ENCODE data around the gene PCDHGC4.

PCDHGC4 gene

GRCh38 chr5:141475625-141476131, 9.2 kb upstream of the PCDHGC4 start, which contains the start of gene PCDHGC3:
Gene PCDHGC3 (plus strand): TSS chr5:141475966. CDS start chr5:141476117, 151 bp downstream.
- DNase-seq (ENCODE audit: low read depth, low spot score): peak; percentile 97
- H3K4me3 ChIP-seq (ENCODE audit: low read depth, low read length): peak within 1 kb of the TSS; percentile 61
- peak; percentile 43 for TF ChIP-seq CTCF (IDR thresholded peaks at IDR 0.05; ENCODE audit: low read depth, low read length)
- in situ Hi-C loops (cut with HindIII; ENCODE audit: low sequenced_read_pairs): no loop called here

GRCh38 chr5:141476132-141476911, 8.5 kb upstream of the PCDHGC4 start:
- DNase-seq (ENCODE audit: low read depth, low spot score): peak; percentile 85
- in situ Hi-C loops (cut with HindIII; ENCODE audit: low sequenced_read_pairs): no loop called here
- peak overlapping the region; percentile 61 for H3K4me3 ChIP-seq (ENCODE audit: low read depth, low read length)
- TF ChIP-seq CTCF (IDR thresholded peaks at IDR 0.05; ENCODE audit: low read depth, low read length): no peak

- TF ChIP-seq CTCF (IDR thresholded peaks at IDR 0.05; ENCODE audit: low read depth, low read length): no peak
- no peak for DNase-seq (ENCODE audit: low read depth, low spot score)
- H3K4me3 ChIP-seq (ENCODE audit: low read depth, low read length): peak overlapping the region; percentile 61
- in situ Hi-C loops (cut with HindIII; ENCODE audit: low sequenced_read_pairs): no loop called here
Measured at GRCh38 chr5:141477044-141477575, 7.7 kb upstream of the PCDHGC4 start.

- in situ Hi-C loops (cut with HindIII; ENCODE audit: low sequenced_read_pairs): no loop called here
- no peak for TF ChIP-seq CTCF (IDR thresholded peaks at IDR 0.05; ENCODE audit: low read depth, low read length)
Measured at GRCh38 chr5:141477815-141478214, 7.0 kb upstream of the PCDHGC4 start.

GRCh38 chr5:141478321-141478945, 6.4 kb upstream of the PCDHGC4 start:
- peak overlapping the region; percentile 61 for H3K4me3 ChIP-seq (ENCODE audit: low read depth, low read length)
- in situ Hi-C loops (cut with HindIII; ENCODE audit: low sequenced_read_pairs): no loop called here
- TF ChIP-seq CTCF (IDR thresholded peaks at IDR 0.05; ENCODE audit: low read depth, low read length): peak; percentile 50
- peak; percentile 29 for DNase-seq (ENCODE audit: low read depth, low spot score)

More at GRCh38 chr5:141477815-141478214, 7.0 kb upstream of the PCDHGC4 start:
- peak overlapping the region; percentile 61 for H3K4me3 ChIP-seq (ENCODE audit: low read depth, low read length)
- no peak for DNase-seq (ENCODE audit: low read depth, low spot score)

- H3K4me3 ChIP-seq (ENCODE audit: low read depth, low read length): no peak overlapping the region
- no peak for DNase-seq (ENCODE audit: low read depth, low spot score)
- TF ChIP-seq CTCF (IDR thresholded peaks at IDR 0.05; ENCODE audit: low read depth, low read length): no peak
- in situ Hi-C loops (cut with HindIII; ENCODE audit: low sequenced_read_pairs): no loop called here
Measured at GRCh38 chr5:141479776-141480175, 5.1 kb upstream of the PCDHGC4 start.

All from astrocyte of the spinal cord (primary cell).